Fibroblast of pulmonary artery (primary cell): ENCODE data around the gene CBLN1.

Experiments used
- DNase-seq: peaks from one replicate; pipeline ENCODE4 v3.0.0-alpha.2; 2010; ENCODE audit warnings: low read depth
- H3K4me3 ChIP-seq: replicated peaks from 2 replicates; pipeline ENCODE4 v1.5.1; 2011; ENCODE audit warnings: low read depth, mild to moderate bottlenecking, control low read depth, low read length, moderate library complexity
- TF ChIP-seq, protein P1 (sequence below): IDR thresholded peaks from 2 replicates; pipeline ENCODE4 v1.5.1; 2011; ENCODE audit warnings: mild to moderate bottlenecking, control low read depth, low read length, inconsistent platforms; ENCODE audit errors: missing control alignments

The CBLN1 gene

GRCh38 chr16:49282690-49283375 is 1.2 kb upstream of the CBLN1 start:
- DNase-seq: no peak
- TF ChIP-seq, protein P1, sequence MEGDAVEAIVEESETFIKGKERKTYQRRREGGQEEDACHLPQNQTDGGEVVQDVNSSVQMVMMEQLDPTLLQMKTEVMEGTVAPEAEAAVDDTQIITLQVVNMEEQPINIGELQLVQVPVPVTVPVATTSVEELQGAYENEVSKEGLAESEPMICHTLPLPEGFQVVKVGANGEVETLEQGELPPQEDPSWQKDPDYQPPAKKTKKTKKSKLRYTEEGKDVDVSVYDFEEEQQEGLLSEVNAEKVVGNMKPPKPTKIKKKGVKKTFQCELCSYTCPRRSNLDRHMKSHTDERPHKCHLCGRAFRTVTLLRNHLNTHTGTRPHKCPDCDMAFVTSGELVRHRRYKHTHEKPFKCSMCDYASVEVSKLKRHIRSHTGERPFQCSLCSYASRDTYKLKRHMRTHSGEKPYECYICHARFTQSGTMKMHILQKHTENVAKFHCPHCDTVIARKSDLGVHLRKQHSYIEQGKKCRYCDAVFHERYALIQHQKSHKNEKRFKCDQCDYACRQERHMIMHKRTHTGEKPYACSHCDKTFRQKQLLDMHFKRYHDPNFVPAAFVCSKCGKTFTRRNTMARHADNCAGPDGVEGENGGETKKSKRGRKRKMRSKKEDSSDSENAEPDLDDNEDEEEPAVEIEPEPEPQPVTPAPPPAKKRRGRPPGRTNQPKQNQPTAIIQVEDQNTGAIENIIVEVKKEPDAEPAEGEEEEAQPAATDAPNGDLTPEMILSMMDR: no peak
- H3K4me3 ChIP-seq: no peak overlapping the region

- peak; percentile 55 for DNase-seq
- TF ChIP-seq, protein P1: no peak
- no peak overlapping the region for H3K4me3 ChIP-seq
Measured at GRCh38 chr16:49281843-49282642, 405 bp upstream of the CBLN1 start.

- TF ChIP-seq, protein P1: no peak
- no peak overlapping the region for H3K4me3 ChIP-seq
- DNase-seq: no peak
Measured at GRCh38 chr16:49280841-49281371, 732 bp downstream of the CBLN1 start.

- no peak for DNase-seq
- TF ChIP-seq, protein P1: no peak
- no peak overlapping the region for H3K4me3 ChIP-seq
Measured at GRCh38 chr16:49280105-49280741, 1.4 kb downstream of the CBLN1 start.

DNA sequence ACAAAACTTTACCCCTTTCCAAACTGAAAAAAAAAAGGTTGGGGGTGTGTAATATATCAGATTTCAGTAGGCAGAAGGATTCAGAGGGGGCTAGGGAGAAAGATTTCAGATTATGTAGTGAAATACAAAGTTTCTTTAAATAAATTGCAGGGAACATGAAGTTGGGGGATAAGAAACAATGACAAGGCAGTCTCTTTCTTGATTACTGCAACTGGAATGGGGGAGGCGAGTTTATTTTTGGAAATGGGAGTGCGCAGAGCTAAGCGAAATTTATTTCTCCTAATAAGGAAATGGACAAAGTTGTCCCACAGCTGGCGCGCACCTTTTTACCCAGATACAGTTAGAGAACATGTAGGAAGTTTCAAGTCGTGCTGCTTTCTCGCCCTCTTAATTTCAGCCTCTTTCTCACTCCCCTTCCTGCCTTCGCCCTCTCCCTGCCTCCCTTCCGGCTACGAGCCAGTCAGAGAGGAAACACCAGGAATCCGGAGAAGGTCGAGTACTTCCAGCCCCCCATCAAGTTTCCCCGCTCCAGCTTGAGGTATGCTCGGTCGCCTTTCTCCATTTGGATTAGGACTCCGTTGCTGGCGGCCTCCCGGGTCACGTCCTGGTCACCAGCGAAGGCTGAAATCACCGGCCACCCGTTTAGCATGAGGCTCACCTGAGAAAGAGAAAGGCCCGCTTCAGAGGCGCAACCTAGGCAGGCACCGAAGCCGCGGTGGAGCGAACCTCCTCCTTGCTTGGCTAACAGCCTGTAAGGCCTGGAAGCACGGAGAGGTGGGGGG is 2.5 kb downstream of the CBLN1 start:
- H3K4me3 ChIP-seq: no peak overlapping the region
- TF ChIP-seq, protein P1: no peak

DNA sequence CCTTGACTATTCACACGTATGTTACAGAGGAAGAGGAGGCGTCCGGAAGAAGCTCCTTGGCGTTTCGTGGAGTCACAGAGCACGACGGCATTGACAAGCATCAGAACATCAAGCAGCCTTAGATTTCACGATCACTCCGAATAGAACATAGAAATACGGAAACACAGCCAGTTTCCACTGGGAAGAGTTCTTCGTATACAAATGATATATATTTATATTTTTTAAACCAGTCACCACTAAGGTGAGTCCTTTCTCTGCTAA is 3.1 kb downstream of the CBLN1 start:
- TF ChIP-seq, protein P1: no peak
- DNase-seq: no peak
- H3K4me3 ChIP-seq: no peak overlapping the region

More for the DNA sequence above, 2.5 kb downstream of the CBLN1 start:
- DNase-seq: no peak
